AG08396 (cell line): ENCODE data around the gene LPIN1.
"Not testable (repeated sequence)": the region's sequence is repeated elsewhere in the genome, so short reads cannot be mapped to it uniquely, and the experiment has no call there.

ENCODE experiments used
- DNase-seq: peaks from one replicate; pipeline ENCODE4 v3.0.0; 2012; ENCODE audit warnings: low spot score, mixed read lengths

The LPIN1 gene

DNA sequence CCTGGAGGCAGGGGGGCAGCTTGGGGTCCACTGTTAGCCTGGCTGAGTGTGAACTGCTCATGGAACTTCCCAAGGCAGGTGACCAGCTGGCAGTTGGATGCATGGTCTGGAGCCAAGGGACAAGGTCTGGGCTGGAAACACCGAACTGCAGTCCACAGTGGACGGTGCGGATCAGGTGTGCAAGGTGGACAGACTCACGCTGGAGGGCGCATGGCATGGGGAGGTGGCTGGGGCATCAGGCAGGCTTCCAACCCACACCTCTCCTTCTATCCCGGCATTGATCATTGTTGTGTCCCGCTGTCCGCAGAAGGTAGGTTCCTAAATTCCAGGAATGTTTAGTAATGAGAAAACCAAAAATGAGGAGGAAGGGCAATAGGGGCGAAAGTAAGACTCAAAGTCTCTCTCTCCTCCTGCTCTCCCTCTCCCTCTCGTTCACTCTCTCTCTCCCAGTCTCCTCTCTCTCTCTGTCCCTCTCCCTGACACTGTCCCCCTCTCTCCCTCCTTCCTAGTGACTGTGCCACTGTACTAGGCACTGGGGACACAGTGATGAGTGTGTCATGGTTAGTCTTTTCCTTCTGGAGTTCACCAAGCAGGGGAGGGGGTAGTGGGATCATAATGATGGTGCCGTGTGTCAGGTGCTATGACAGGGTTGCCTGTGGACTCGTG, 30.3 kb upstream of the LPIN1 start:
- DNase-seq, result no peak

DNA sequence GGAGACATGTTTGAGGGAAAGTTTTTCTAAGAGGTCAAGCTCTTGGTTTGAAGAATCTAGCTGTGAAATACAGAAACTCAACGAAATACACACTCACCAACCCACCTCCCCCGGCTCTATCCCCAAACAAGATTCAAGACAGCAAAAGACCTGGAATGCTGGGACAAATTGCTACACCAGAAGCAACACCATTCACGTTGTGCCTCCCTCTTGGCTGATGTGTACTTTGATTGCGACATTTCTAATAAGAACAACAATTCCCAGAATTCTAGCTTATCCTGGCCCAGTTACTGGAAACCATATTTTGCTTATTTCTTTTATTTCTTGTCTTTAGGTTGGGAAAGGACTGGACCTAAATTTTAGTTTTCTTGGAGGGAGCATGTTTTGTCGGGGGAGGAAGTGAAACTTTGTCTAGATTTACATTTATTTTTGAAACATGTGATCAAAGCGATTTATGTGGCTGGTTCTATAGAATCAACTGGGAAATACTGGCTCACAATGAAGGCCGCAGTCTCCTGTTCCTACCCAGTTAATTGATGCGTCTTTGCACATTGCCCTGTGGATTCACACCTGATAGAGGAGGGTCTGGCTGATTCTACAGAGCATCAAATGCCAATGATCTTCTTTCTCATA, 29.6 kb upstream of the LPIN1 start:
- peak; percentile 42 for DNase-seq

DNA sequence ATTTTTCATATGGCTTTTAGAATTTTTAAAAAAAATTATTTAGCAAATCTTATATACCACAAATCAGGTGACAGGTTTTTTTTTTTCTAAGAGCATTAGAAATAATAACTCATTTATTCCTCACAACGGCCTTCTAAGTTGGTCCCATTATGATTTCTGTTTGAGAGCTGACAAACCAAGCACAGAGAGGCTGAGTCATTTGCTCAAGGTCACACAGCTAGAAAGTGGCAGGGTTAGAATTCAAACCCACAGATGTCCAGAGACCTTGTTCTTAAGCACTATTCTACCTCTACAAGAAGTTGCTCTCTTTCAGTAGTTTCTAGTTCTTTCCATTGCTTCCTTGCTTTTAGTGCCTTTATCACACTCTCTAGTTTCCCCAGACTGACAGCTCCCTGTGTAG, 28.8 kb upstream of the LPIN1 start:
- DNase-seq, result no peak

DNA sequence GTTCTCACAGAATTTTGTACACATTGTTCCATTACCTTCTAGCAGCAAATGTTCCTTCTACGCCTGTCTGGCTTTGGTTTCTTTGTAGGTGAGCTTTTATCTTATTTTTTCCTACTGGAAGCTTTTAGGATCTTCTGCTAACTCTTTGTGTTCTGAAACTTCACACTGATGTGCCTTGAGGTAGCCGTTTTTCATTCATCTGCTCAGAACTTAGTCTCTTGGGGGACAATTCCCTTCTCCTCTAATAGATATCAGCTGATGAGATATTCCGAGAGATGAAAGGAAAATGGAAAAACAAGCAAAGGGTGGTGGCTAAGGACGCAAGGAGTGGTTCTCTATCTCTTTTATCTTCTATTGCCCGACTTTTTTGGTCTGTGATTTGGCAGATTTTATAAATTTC, 27.8 kb upstream of the LPIN1 start:
- DNase-seq, result no peak

DNA sequence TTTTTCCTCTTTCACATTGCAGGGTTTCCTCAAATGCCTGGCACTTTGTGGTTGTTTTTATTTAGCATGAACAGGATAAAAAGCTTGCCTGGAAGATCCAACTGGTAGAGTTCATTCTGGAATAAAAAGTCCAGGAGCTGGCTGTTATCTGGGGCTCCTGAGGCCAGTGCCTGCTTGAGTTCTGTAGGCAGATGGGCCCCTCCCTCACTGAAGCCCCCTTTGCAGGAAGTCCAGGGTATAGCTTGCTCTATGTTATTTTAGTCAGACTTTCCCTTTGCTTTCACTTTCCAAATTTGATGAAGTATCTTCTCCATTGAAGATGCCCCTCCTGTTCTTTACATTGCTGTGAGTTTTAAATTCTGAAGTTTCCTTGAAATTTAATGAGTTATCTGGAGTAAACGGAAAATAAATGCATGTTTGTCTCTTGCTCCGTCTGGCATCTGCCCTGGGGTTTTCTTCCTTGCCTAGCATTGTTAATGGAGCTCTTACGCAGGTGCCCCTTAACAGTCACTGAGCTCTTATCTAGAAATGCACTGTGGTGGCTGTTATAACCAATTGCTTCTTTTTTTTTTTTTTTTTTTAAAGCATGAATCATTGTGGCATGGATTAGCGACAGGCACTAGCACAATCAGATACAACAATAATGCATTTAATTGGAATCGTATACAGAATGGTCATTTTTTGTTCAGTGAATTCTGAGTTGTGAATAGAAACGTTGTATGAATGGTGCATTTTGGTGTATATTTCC, 27.0 kb upstream of the LPIN1 start:
- no peak for DNase-seq

DNA sequence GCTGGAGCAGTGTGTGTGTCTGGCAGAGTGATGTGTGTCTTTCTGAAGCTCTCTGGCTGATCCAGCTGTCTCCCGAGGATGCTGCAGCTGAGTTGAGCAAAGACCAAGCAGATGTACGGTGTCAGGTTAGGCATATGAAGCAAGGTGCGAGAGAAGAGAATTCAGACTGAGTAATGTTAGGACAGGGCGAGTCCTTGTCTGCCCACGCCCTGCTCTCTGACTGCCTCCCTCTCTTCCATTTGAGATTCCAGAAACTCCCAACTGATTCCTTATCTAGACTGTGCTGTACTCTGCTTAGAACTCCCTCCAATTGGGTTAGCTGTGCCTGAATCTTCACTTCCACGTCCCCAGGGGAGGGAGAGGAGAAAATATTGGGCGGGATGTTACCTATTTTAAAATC, 25.7 kb upstream of the LPIN1 start:
- no peak for DNase-seq

DNA sequence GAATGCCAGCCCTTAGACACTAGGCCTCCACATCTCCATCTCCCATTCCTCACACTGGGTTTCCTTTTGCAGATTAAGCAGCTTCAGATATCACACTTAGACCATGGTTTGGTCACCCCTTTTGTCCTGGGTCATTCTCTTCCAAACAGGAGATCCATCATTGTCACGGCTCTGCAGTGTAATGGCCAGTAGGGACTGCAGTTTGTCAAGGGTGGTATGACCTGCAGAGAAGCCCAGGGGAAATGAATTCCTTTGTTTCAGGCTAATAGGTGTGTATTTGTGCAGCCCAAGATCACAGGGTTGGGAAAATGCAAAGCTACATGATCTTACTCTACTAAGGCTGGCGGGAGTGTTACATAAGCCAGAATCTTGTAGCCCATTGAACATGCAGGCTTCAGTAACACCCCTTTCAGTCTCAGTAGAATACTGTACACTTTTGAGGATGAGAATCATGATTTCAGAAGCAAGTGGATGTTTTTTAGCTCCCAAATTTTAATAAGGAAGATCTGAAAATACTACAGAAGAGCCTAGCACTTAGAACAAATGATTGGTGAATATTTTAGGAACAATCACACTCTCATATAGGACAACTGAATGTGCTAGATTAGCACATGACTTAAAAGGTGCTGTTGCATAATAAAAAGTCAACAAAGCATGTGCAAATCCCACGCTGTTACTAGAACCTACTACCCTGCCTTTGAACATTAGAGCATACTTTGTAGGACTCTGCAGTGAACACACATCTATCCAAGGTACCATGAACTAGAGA, 24.0 kb upstream of the LPIN1 start:
- DNase-seq, result no peak

DNA sequence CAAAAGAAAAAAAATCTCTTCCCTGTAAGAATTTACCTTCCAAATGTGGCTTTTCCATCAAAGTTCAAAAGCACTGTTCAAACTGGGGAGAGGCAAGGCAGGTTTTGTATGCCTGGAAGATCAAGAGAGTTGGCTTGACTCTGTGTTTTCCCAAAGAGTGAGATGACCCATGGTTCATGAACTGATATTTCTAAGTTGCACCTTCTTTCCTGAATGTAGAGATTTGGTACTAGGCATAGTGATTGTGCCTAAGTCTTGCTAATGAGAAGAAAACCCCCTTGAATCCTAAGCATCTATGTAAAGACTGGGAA, 23.4 kb upstream of the LPIN1 start:
- DNase-seq, result no peak

DNA sequence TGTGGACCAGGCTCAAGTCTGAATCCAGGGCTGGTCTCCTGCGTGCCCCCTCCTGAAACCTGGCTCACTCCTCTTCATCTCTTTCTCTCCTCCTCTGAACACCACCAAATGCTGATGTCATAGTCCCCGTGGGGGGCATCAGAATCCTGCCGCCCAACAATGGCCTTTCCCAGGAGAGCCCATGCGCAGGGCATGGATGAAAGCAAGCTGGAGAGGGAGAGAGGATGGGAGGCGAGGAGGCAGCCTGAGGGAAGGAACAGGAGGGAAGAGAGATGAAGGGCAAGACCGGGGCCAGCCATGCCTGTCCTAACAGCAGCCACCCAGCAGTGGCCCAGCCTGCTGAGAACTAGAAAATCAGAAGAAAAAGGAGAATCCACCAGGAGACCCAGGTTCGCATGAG, 22.3 kb upstream of the LPIN1 start:
- no peak for DNase-seq

DNA sequence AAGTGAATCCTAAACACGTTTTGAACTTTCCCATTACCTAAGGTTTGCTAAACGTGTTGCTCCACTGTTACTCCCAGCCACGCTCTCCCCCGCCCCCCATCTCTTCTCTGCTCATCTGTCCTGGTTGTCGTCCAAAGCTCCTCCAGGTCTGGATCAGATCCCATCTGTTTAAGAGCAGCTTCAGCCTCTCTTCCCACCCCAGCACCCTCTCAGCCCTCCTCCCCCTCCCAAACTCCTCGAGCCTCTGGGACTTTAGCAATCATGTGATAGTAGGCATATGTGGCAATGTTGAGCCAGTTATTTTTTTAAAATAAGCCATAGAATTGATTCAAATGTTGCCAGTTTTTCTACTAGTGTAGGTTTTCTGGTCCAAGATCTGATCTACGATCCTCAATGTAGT, 20.0 kb upstream of the LPIN1 start:
- no peak for DNase-seq

DNA sequence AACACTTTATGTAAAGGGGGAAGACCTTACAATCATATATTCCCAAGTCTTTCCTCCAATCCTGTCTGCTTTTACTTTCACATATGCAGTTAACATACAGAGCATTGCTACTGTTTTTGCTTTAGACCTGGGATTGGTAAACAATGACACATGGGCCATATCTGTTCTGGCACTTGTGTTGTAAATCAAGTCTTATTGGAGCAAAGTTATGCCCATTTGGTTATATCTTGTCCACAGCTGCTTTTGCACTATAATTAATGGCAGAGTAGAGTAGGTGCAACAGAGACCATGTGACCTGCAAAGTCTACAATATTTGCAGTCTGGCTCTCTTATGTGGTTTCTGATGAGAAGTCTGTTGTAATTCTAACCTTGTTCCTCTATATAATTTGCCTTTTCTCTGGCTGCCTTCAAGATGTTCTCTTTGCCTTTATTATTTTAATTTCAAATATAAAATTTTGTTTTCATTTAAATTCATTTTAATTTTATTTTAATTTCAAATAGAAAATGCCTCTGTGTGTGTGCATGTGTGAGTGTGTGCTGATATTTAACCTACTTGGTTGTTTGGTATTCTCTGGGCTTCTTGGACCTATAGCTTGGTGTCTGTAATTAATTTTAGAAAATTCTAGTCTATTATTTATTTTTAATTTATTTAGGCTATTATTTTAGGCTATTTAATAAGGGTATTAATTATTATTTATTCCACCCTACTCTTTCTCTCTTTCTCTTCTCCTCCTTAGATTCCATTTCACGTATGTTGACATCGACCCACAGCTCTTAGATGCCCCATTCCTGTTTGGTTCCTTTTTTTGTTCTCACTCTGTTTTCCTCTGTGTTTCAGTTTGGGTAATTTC, 16.8 kb upstream of the LPIN1 start:
- no peak for DNase-seq

DNA sequence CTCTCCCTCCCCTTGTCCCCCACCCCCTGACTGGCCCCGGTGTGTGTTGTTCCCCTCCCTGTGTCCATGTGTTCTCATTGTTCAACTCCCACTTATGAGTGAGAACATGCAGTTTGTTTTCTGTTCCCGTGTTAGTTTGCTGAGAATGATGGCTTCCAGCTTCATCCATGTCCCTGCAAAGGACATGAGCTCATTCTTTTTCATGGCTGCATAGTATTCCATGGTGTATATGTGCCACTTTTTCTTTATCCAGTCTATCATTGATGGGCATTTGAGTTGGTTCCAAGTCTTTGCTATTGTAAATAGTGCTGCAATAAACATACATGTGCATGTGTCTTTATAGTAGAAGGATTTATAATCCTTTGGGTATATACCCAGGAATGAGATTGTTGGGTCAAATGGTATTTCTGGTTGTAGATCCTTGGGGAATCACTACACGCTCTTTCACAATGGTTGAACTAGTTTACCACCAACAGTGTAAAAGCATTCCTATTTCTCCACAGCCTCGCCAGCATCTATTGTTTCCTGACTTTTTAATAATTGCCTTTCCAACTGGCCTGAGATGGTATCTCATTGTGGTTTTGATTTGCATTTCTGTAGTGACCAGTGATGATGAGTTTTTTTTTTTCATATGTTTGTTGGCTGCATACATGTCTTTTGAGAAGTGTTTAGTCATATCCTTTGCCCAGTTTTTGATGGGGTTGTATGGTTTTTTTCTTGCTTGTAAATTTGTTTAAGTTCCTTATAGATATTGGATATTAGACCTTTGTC, 15.0 kb upstream of the LPIN1 start:
- not testable (repeated sequence) for DNase-seq

DNA sequence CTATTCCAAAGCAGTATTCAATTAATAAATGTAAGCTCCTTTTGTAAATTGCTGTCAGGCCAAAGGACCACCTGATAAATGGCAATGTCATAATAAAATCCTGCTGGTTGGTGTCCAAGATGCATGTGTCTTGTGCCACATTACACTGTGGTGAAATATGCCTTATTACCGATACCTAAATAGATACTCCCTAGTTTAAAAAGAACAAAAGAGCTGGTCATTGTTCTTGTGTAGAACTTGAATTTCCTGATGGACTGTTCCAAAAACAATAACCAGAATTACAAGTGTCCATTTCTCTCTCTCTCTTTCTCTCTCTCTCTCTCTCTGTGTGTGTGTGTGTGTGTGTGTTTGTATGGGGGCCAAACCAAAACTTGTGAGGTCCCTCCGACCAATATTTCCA, 13.8 kb upstream of the LPIN1 start:
- DNase-seq, result no peak

DNA sequence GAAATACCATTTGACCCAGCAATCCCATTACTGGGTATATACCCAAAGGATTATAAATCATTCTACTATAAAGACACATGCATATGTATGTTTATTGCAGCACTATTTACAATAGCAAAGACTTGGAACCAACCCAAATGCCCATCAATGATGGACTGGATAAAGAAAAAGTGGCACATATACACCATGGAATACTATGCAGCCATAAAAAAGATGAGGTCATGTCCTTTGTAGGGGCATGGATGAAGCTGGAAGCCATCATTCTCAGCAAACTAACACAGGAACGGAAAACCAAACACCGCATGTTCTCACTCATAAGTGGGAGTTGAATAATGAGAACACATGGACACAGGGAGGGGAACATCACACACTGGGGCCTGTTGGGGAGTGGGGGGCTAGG, 8.6 kb upstream of the LPIN1 start:
- not testable (repeated sequence) for DNase-seq

DNA sequence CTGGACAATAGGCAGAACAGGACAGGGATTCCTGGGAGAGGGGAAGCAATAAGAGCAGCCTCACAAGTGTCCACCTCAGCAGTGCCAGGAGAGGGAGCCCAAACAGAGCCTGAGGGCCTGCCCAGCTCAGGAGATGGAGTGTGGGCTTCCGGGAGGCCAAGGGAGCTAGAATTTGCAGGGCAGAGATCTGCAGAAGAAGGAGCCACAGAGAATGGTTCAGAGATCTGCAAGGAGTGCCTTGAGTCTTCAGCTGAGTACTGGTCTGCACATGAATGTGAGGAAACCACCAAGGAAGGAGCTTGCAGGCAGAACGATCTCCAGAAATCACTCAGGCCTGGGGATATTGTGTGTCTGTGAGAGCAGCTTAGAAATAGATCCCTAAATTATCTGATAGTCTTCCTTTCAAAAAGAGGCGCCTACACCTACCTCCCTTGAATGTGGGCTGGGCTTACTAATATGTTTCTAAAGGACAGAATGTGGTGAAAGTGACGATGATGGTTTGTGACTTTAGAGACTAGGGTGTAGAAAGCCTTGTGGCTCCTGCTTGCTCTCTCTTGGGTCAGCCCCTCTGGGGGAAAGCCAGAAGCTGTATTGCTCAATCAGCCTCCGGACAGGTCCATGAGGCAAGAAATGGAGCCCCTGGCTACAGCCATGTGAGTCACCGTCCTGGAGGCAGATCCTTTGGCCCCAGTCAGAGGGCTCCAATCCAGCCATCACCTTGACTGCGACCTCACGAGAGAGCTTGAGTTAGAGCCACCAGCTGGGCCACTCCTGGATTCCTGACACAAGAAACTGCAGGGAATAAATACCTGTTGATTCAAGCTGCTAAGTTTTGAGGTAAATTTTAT, 7.6 kb upstream of the LPIN1 start:
- DNase-seq, result peak; percentile 69

DNA sequence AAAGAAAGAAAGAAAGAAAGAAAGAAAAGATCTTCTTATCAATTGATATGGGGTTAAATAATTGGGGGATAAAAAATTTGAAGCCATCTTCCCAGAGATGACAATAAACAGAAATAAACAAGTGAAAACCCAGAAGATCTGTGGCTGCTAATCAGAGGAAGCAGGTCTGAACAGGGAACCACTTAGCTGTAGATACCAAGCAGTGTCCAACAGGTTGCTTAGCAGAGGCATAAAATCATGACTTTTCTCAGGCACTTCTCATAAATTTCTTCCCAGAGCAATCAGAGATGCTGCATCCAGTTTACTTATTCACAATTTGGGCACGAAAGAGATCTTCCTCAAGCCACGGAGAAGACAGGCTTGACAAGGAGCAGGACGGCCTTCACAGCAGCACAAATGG, 5.7 kb upstream of the LPIN1 start:
- no peak for DNase-seq

DNA sequence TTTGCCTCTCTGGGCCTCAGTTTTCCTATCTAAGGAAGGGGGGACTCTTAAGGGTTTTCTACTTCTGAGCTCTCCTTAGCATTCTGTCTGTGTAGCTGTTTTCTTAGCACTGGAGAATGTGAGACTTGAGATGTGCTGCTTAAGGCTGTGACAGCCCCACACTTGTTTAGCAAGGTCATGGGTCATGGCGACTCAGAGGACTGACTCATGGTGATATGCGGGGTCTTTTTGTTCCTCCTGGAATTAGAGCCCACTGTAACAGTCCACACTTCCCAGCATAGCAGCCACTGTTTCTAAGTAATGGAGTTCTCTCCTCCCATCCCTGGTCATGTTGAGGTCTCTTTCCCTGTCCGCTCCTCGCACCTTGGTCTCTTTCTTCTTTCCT, 4.1 kb upstream of the LPIN1 start:
- DNase-seq, result no peak

DNA sequence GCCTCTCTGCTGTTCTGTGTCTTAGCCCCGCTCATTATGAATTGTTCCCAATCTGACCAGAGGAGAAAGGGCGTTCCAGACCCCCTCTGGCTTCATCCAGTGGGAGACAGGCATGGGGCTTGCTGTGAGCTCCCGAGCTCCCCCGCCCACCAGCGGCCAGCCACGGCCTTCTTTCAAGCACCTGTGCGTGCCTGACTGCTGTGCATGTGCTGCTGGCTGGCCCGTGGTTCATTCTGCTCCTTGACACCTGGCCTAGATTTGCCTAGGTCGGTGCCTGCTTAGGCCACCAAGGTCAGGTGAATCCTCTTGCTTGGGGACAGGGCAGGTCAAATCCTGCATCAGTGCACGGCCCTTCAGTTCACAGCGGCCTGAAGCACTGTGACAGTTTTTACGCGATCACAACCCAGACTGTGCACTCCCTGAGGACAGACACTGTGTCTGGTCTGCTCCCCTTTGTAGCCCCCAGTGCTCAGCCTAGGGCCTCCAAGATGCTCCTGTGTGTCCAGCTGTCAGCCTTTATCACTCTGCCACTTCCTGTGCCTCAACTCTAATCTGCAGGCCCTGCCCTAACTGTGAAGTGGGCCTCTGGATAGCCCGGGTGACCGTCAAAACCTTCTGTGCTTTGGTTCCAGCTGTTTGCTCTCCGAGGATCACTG, 3.6 kb upstream of the LPIN1 start:
- no peak for DNase-seq

DNA sequence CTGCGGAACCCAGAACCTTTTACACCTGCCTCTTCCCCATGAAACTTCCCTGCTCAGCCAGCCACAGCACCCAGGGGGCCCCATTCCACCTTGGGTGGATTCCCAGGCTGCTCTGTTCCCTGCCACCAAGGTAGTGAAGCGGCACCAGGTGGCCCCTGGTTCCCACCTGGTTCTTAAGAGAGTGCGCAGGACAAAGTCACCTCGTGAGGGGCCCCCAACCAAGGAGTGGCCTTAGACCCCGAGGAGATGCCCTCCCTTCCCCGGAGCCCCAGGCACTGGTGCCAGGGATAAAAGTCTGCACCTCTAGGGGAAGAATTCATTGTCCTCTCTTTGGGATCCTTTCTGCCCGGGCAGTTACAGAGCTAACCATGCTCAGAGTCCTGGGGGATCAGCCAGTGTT, 3.1 kb upstream of the LPIN1 start:
- DNase-seq, result no peak
